Measurements from ENCODE around the gene AP3D1.
A peak's percentile ranks its signal among the peaks of the same experiment; 100 is the strongest.
"Not testable (repeated sequence)": the region's sequence is repeated elsewhere in the genome, so short reads cannot be mapped to it uniquely, and the experiment has no call there.

The AP3D1 gene

DNA sequence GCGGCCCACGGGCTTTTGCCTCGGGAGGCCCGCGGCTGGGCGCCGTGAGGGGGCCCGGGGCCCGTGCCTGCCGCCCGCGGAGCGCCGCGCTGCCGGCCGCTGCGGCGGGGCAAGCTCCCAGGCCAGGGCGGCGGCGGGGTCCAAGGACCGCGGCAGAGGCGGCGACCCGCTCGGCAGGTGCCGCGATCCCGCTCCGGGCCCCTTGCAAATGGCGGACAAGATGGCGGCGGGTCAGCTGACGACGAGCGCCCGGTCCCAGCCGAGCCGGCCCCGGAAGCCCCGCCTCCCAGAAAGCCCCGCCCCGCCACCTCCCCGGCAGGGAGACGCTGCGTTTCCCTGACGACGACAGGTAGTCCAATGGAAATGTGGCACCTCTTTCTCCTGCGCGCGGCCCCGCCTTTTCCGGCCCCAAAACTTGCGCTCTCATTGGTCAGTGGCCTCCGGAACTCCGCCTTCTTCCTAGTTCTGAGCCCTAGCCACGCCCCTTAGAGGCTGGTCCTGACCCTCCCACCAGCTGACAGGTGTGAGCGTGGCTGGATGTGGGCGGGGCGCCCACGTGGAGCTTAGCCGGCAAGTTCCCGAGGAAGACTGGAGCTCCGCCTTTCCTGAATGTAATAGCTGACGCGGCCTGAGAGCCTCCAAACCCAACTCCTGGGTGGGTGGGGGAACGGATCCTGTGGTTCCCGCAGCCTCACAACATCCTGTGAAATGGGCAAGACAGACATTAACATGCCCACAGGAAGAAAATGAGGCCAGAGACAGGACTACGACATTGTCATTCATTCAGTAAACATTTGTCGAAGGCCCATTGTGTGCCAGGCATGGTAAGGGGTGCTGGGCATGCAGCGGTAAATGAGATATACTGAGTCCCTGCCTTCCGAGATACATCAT, at the start of gene AP3D1:
Gene AP3D1, minus strand, starts transcription at position 228 of the 891 bp plus-strand sequence. CDS start 232 bp downstream, outside the sequence.
- TF ChIP-seq, protein P1, sequence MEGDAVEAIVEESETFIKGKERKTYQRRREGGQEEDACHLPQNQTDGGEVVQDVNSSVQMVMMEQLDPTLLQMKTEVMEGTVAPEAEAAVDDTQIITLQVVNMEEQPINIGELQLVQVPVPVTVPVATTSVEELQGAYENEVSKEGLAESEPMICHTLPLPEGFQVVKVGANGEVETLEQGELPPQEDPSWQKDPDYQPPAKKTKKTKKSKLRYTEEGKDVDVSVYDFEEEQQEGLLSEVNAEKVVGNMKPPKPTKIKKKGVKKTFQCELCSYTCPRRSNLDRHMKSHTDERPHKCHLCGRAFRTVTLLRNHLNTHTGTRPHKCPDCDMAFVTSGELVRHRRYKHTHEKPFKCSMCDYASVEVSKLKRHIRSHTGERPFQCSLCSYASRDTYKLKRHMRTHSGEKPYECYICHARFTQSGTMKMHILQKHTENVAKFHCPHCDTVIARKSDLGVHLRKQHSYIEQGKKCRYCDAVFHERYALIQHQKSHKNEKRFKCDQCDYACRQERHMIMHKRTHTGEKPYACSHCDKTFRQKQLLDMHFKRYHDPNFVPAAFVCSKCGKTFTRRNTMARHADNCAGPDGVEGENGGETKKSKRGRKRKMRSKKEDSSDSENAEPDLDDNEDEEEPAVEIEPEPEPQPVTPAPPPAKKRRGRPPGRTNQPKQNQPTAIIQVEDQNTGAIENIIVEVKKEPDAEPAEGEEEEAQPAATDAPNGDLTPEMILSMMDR (IDR thresholded peaks at IDR 0.05; ENCODE audit: low read depth, low read length, missing control alignments): no peak
- H3K4me3 ChIP-seq (ENCODE audit: low read depth, low read length): peak within 1 kb of the TSS; percentile 99
- peak; percentile 98 for DNase-seq (ENCODE audit: low read depth)

DNA sequence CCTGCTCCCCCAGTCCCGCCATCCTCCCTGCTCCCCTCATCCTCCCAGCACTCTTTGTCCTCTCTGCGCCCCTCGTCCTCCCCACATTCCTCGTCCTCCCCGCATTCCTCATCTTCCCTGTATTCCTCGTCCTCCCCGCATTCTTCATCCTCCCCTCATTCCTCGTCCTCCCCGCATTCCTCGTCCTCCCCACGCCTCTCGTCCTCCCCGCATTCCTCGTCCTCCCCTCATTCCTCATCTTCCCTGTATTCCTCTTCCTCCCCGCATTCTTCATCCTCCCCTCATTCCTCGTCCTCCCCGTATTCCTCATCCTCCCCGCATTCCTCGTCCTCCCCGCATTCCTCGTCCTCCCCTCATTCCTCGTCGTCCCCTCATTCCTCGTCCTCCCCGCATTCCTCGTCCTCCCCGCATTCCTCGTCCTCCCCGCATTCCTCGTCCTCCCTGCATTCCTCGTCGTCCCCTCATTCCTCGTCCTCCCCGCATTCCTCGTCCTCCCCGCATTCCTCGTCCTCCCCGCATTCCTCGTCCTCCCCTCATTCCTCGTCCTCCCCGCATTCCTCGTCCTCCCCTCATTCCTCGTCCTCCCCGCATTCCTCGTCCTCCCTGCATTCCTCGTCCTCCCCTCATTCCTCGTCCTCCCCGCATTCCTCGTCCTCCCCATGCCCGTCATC, 49.4 kb upstream of the AP3D1 start:
- not testable (repeated sequence) for DNase-seq (ENCODE audit: low read depth); H3K4me3 ChIP-seq (ENCODE audit: low read depth, low read length)

DNA sequence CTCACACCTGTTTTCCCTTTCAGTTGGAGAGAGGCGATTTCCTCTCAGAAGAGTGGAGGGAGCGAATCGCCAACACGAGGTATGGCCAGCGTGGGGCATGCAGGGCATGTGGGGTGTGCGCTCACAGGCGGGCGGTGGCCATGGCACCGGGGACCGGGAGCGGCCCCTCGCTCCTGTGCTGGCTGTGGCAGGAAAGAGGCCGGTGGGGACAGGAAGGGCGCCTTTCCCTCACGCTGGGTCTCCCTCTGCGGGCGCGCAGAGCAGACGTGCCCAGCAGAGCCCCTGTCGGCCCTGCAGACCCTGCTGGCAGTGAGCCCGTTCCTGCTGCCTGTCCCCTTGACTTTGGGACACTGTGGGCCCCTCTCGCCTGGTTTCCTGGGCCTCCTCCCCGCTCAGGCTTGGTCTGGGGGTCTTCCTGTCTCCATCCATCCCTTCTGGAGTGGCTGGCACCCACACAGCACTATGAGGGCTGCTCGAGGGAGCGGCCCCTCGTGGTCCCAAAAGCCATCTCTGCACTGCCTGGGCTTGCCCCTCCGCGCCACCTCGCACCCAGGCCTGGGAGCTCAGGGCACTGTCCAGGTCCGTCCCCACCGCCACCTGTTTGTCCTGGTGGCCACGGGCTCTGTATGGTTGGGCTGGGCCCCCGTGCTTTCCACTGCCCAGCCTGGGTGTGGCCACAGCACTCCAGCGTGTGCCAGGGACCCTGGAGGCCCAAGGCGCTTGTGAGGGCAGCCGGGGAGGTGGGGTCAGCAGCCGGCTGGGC, 48.7 kb upstream of the AP3D1 start:
- no peak overlapping the region for H3K4me3 ChIP-seq (ENCODE audit: low read depth, low read length)
- DNase-seq (ENCODE audit: low read depth): no peak
- TF ChIP-seq, protein P1 (IDR thresholded peaks at IDR 0.05; ENCODE audit: low read depth, low read length, missing control alignments): no peak

DNA sequence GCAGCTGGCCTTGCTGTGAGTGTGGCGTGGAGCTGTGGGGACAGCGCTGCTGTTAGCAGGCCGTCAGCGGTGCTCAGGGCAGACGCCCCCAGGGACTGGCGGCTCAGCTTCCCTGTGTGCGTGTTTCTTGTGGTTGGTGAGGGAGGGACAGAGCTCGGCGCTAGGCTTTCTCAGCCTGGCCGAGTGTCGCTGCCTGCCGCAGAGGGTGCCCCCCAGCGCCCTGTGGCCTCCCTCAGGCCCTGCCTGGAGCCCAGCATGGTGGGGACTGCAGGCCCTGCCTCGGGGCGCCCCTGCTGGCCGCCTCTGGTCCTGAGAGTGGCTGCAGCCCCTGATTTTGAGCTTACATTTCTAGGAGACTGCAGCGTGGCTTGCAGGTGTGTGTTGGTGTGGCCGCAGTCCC, 47.8 kb upstream of the AP3D1 start:
- TF ChIP-seq, protein P1 (IDR thresholded peaks at IDR 0.05; ENCODE audit: low read depth, low read length, missing control alignments): peak; percentile 60
- H3K4me3 ChIP-seq (ENCODE audit: low read depth, low read length): no peak overlapping the region
- no peak for DNase-seq (ENCODE audit: low read depth)

DNA sequence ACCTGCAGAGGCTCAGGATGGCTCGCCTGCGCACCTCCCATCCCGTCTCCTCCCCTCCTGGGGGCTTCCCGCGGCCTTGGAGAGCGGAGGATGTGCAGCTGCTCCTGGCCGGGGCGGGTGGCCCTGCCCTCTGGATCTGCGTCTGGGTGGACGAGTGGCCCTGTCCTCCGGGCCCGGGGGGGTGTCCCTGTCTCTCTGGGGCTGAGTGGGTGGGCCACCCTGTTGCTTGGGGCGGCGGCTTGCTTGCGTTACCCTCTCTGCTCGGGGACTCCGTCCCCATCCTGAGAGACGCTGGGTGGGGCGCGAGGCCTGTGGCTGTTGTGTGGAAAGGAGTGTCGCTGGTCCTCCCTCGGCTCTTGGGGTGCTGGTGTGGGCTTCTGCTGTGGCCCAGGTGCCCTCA, 47.0 kb upstream of the AP3D1 start:
- H3K4me3 ChIP-seq (ENCODE audit: low read depth, low read length): no peak overlapping the region
- TF ChIP-seq, protein P1 (IDR thresholded peaks at IDR 0.05; ENCODE audit: low read depth, low read length, missing control alignments): no peak
- DNase-seq (ENCODE audit: low read depth): no peak

DNA sequence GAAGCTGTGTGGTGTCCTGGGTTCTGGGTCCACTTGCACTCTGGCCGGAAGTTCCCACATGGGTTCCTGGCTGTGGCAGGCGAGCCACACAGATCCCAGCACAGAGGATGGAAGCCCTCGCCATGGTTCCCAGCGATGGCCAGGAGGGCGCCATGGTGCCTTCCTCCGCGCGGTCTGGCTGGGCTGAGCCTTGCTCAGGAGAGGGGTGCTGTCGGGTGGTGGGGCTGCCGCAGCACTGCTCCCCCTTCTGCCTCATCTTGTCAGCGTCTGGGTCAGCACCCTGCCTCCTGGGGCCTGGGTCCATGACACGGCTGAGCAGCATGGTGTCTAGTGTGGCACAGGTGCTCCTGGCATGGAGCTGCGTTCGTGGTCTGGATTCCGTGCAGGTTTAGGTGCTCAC, 45.9 kb upstream of the AP3D1 start:
- DNase-seq (ENCODE audit: low read depth): no peak
- TF ChIP-seq, protein P1 (IDR thresholded peaks at IDR 0.05; ENCODE audit: low read depth, low read length, missing control alignments): no peak
- no peak overlapping the region for H3K4me3 ChIP-seq (ENCODE audit: low read depth, low read length)

DNA sequence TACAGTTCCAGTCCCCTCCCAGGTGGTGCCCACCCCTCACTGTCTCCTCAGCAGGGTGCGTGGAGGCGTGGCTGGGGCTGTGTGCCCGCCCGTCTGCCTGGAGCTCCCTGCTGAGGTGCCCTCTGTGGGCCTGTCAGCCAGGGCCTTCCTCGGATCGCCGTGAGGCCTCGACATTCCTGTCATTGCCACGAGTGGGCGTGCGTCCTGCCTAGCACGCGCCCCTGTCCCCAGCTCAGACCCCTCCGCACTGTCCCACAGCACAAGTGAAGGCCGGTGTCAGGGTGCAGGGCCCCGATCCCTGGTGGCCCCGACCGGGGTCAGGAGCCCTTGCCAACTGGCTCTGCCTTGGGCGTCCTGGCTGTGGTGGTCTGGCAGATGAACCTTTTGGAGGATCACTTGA, 44.5 kb upstream of the AP3D1 start:
- TF ChIP-seq, protein P1 (IDR thresholded peaks at IDR 0.05; ENCODE audit: low read depth, low read length, missing control alignments): no peak
- H3K4me3 ChIP-seq (ENCODE audit: low read depth, low read length): no peak overlapping the region
- no peak for DNase-seq (ENCODE audit: low read depth)

Data from GM12864 (cell line).